CD4-positive, alpha-beta T cell treated with Interleukin-17A for 4 hours (primary cell): ENCODE measurements around the gene PAX8.

Experiments used
- DNase-seq: peaks from one replicate; pipeline ENCODE4 v3.0.0-alpha.2; 2020; ENCODE audit warnings: mixed read lengths

Gene PAX8

GRCh38 chr2:113260991-113261390, 17.7 kb downstream of the PAX8 start:
- no peak for DNase-seq

- DNase-seq: no peak
Observed at GRCh38 chr2:113258471-113259147, 20.1 kb downstream of the PAX8 start.

GRCh38 chr2:113257516-113258264, 21.0 kb downstream of the PAX8 start:
- DNase-seq: no peak

- DNase-seq: peak; percentile 15
Observed at GRCh38 chr2:113255140-113256070, 23.3 kb downstream of the PAX8 start.

- no peak for DNase-seq
Observed at GRCh38 chr2:113253453-113253852, 25.3 kb downstream of the PAX8 start.

- no peak for DNase-seq
Observed at GRCh38 chr2:113252047-113252590, 26.6 kb downstream of the PAX8 start.

- peak; percentile 67 for DNase-seq
Observed at GRCh38 chr2:113251118-113251517, 27.6 kb downstream of the PAX8 start.

- DNase-seq: peak; percentile 86
Observed at GRCh38 chr2:113248997-113249770, 29.5 kb downstream of the PAX8 start.

- DNase-seq: no peak
Observed at GRCh38 chr2:113246606-113247005, 32.1 kb downstream of the PAX8 start.

- DNase-seq: no peak
Observed at GRCh38 chr2:113245276-113245711, 33.4 kb downstream of the PAX8 start.

GRCh38 chr2:113242327-113242726, 36.4 kb downstream of the PAX8 start:
- DNase-seq: no peak

- DNase-seq: no peak
Observed at GRCh38 chr2:113240915-113241911, 37.5 kb downstream of the PAX8 start.

- DNase-seq: no peak
Observed at GRCh38 chr2:113240150-113240914, 38.4 kb downstream of the PAX8 start.

GRCh38 chr2:113238871-113239839, 39.6 kb downstream of the PAX8 start:
- no peak for DNase-seq

GRCh38 chr2:113237604-113238160, 41.0 kb downstream of the PAX8 start:
- DNase-seq: no peak

- DNase-seq: no peak
Observed at GRCh38 chr2:113236367-113237159, 42.2 kb downstream of the PAX8 start.
